Activated T-cell treated with anti-CD3 and anti-CD28 coated beads for 4 hours (primary cell): ENCODE data around the gene HSPE1.
"Not testable (repeated sequence)": the region's sequence is repeated elsewhere in the genome, so short reads cannot be mapped to it uniquely, and the experiment has no call there.

Experiments
- DNase-seq: peaks from one replicate; pipeline ENCODE4 v3.0.0-alpha.2; 2020

HSPE1 gene

GRCh38 chr2:197498937-197499593 lies 1.1 kb upstream of the HSPE1 start:
- DNase-seq, result peak; percentile 32

- DNase-seq, result no peak
Observed at GRCh38 chr2:197500503-197501131, 438 bp downstream of the HSPE1 start.

GRCh38 chr2:197502201-197502600 lies 2.0 kb downstream of the HSPE1 start:
- DNase-seq, result no peak

GRCh38 chr2:197502685-197503084 lies 2.5 kb downstream of the HSPE1 start:
- DNase-seq, result no peak

- no peak for DNase-seq
Observed at GRCh38 chr2:197504000-197504399, 3.8 kb downstream of the HSPE1 start.

- DNase-seq, result no peak
Observed at GRCh38 chr2:197504512-197504911, 4.3 kb downstream of the HSPE1 start.

- DNase-seq, result no peak
Observed at GRCh38 chr2:197506658-197507057, 6.5 kb downstream of the HSPE1 start.

GRCh38 chr2:197513915-197514314 lies 13.7 kb downstream of the HSPE1 start:
- DNase-seq, result no peak

- no peak for DNase-seq
Observed at GRCh38 chr2:197514754-197515153, 14.6 kb downstream of the HSPE1 start.

- DNase-seq, result no peak
Observed at GRCh38 chr2:197515315-197515738, 15.1 kb downstream of the HSPE1 start.

GRCh38 chr2:197515739-197516392 lies 15.7 kb downstream of the HSPE1 start, which contains the start of gene MOB4:
MOB4 (plus strand) TSS chr2:197516066; CDS start chr2:197516087, 21 bp downstream.
- peak; percentile 86 for DNase-seq

- DNase-seq, result no peak
Observed at GRCh38 chr2:197516393-197516761, 16.2 kb downstream of the HSPE1 start.

GRCh38 chr2:197517150-197517549 lies 17.0 kb downstream of the HSPE1 start:
- no peak for DNase-seq

- DNase-seq, result no peak
Observed at GRCh38 chr2:197538412-197538811, 38.2 kb downstream of the HSPE1 start.

- DNase-seq, result no peak
Observed at GRCh38 chr2:197539734-197540133, 39.6 kb downstream of the HSPE1 start.

- no peak for DNase-seq
Observed at GRCh38 chr2:197543206-197543605, 43.0 kb downstream of the HSPE1 start.

- DNase-seq, result no peak
Observed at GRCh38 chr2:197547163-197547900, 47.2 kb downstream of the HSPE1 start.

- no peak for DNase-seq
Observed at GRCh38 chr2:197548582-197548981, 48.4 kb downstream of the HSPE1 start.

GRCh38 chr2:197551260-197551659 lies 51.1 kb downstream of the HSPE1 start:
- not testable (repeated sequence) for DNase-seq
